ENCODE results near the gene SHROOM3. TPM values are rescaled to one million over a fixed set of nuclear protein-coding genes. Genes with fewer than 3 reads are reported as not detected.

SHROOM3 gene
- polyA plus RNA-seq, 2 of the 4 experiments (the other 2 are of a cell fraction), result 2.8 to 5.1 TPM

DNA sequence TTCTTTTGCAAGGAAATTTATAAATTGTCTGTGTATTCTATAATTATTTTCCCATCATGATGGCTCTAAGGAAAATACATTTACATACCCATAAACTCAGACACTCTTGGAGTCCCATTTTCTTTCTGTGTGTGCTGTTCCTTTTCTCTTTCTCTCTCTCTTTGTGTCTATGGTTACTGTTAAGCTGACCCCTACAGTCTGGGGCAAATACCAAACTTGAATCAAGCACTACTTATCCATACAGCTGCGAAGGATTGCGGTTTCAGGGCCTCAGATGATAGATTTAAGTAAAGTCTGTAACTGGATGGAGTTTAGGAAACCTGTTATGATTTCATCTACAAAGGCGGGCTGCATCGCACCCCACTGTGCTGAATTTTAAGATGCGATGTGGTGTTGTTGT, 150.2 kb downstream of the SHROOM3 start (continued):
- TF ChIP-seq CTCF (IDR thresholded peaks at IDR 0.05) (no peak), JUN (IDR thresholded peaks at IDR 0.05) (no peak)

DNA sequence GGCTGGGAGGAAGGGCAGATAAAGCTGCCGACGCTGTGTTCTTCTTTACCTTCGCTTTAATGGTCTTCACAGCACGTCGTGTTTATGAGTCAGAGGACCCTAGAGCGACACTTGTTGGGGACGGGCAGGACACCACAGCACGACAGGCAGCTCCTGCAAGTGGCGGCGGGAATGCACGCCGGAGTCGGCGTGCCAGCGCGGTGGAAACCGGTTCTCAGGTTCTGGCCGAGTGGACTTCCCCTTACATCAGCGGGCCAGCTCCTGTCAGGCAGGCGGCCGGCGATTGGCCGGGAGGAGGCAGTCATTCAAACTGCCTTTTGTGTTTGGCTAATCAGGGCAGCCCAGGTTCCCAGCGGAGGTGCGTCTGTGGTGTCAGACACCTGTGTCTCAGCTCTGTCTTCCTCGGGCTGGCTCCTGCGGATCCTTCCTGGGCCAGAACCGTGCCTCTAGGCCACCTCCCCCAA, 150.9 kb downstream of the SHROOM3 start:
- FAIRE-seq (no peak), DNase-seq (ENCODE audit: low read depth in 1 of 2, low spot score in 1 of 2) (peak; percentile 65 to 71)

More for the DNA sequence above, 150.9 kb downstream of the SHROOM3 start:
- ChIA-PET POLR2A (no interaction called here), CTCF (interaction anchor here (0.6 to 1.7 kb wide), 10 partner anchors 9 to 568 kb away, joined by 3 to 5 read pairs (median 4); no protein-coding TSS in a partner anchor)
- Histone ChIP-seq H3K4me3 (peak overlapping the region; percentile 44), H3K4me1 (peaks cover 22% of the 10 kb centered on the region), H3K9me3 (no peaks in the 10 kb centered on the region), H3K27ac (peak overlapping the region; percentile 53 to 76; a peak in 5 of 6 replicates), H3K4me2 (peak overlapping the region; percentile 84)
- no peak for TF ChIP-seq MAZ (IDR thresholded peaks at IDR 0.05; ENCODE audit: borderline replicate concordance, low read depth, low read length)
- no peak for TF ChIP-seq ZNF302 (CRISPR knock-in tag; IDR thresholded peaks at IDR 0.05)
- no peak for TF ChIP-seq ZC3H11A (IDR thresholded peaks at IDR 0.05)
- TF ChIP-seq EHF (CRISPR knock-in tag; IDR thresholded peaks at IDR 0.05), result no peak
- TF ChIP-seq, protein P1, sequence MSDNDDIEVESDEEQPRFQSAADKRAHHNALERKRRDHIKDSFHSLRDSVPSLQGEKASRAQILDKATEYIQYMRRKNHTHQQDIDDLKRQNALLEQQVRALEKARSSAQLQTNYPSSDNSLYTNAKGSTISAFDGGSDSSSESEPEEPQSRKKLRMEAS (IDR thresholded peaks at IDR 0.05), result peak; percentile 29; the same call in 1 of the 2 replicates
- TF ChIP-seq CTCF (IDR thresholded peaks at IDR 0.05), result no peak
- TF ChIP-seq POLR2AphosphoS2 (conservative IDR thresholded peaks at IDR 0.05; ENCODE audit: low read length), result no peak
- TF ChIP-seq, protein P2, sequence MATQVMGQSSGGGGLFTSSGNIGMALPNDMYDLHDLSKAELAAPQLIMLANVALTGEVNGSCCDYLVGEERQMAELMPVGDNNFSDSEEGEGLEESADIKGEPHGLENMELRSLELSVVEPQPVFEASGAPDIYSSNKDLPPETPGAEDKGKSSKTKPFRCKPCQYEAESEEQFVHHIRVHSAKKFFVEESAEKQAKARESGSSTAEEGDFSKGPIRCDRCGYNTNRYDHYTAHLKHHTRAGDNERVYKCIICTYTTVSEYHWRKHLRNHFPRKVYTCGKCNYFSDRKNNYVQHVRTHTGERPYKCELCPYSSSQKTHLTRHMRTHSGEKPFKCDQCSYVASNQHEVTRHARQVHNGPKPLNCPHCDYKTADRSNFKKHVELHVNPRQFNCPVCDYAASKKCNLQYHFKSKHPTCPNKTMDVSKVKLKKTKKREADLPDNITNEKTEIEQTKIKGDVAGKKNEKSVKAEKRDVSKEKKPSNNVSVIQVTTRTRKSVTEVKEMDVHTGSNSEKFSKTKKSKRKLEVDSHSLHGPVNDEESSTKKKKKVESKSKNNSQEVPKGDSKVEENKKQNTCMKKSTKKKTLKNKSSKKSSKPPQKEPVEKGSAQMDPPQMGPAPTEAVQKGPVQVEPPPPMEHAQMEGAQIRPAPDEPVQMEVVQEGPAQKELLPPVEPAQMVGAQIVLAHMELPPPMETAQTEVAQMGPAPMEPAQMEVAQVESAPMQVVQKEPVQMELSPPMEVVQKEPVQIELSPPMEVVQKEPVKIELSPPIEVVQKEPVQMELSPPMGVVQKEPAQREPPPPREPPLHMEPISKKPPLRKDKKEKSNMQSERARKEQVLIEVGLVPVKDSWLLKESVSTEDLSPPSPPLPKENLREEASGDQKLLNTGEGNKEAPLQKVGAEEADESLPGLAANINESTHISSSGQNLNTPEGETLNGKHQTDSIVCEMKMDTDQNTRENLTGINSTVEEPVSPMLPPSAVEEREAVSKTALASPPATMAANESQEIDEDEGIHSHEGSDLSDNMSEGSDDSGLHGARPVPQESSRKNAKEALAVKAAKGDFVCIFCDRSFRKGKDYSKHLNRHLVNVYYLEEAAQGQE (IDR thresholded peaks at IDR 0.05), result no peak
- TF ChIP-seq KDM1A (IDR thresholded peaks at IDR 0.05; ENCODE audit: low read depth), result no peak
- TF ChIP-seq CBX8 (IDR thresholded peaks at IDR 0.05), result no peak
- no peak for TF ChIP-seq BHLHE40 (IDR thresholded peaks at IDR 0.05; ENCODE audit: low read depth, low read length)
- TF ChIP-seq RFX5 (IDR thresholded peaks at IDR 0.05), result no peak
- TF ChIP-seq TP53 (CRISPR knock-in tag; IDR thresholded peaks at IDR 0.05), result no peak
- peak; percentile 22; the same call in 1 of the 3 replicates for TF ChIP-seq SMC3 (IDR thresholded peaks at IDR 0.05)
- TF ChIP-seq SREBF2 (IDR thresholded peaks at IDR 0.05), result no peak
- no peak for TF ChIP-seq POLR2A (IDR thresholded peaks at IDR 0.05; ENCODE audit: low read length)
- no peak for TF ChIP-seq ESRRA (IDR thresholded peaks at IDR 0.05; ENCODE audit: borderline replicate concordance, low read length)
- TF ChIP-seq, protein P3, sequence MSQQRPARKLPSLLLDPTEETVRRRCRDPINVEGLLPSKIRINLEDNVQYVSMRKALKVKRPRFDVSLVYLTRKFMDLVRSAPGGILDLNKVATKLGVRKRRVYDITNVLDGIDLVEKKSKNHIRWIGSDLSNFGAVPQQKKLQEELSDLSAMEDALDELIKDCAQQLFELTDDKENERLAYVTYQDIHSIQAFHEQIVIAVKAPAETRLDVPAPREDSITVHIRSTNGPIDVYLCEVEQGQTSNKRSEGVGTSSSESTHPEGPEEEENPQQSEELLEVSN (IDR thresholded peaks at IDR 0.05; ENCODE audit: borderline replicate concordance, low read depth), result peak; percentile 41; the same call in 1 of the 2 replicates
- TF ChIP-seq GATA3 (IDR thresholded peaks at IDR 0.05; ENCODE audit: borderline replicate concordance), result no peak
- peak in 1 of 2 experiments; percentile 23; a peak in 1 of 5 replicates for TF ChIP-seq RAD21 (conservative IDR thresholded peaks at IDR 0.05 in 1 of 2, IDR thresholded peaks at IDR 0.05 in 1 of 2)
- TF ChIP-seq HOXB13 (CRISPR knock-in tag; IDR thresholded peaks at IDR 0.05; ENCODE audit: low read depth), result no peak
- no peak for TF ChIP-seq PHF8 (IDR thresholded peaks at IDR 0.05; ENCODE audit: borderline replicate concordance, low read depth)
- TF ChIP-seq, protein P4, sequence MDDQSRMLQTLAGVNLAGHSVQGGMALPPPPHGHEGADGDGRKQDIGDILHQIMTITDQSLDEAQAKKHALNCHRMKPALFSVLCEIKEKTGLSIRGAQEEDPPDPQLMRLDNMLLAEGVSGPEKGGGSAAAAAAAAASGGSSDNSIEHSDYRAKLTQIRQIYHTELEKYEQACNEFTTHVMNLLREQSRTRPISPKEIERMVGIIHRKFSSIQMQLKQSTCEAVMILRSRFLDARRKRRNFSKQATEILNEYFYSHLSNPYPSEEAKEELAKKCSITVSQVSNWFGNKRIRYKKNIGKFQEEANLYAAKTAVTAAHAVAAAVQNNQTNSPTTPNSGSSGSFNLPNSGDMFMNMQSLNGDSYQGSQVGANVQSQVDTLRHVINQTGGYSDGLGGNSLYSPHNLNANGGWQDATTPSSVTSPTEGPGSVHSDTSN (IDR thresholded peaks at IDR 0.05), result no peak
- no peak for TF ChIP-seq MAFK (IDR thresholded peaks at IDR 0.05; ENCODE audit: partially characterized antibody)
- no peak for TF ChIP-seq HES2 (IDR thresholded peaks at IDR 0.05)
- TF ChIP-seq EHMT2 (IDR thresholded peaks at IDR 0.05; ENCODE audit: low read depth), result no peak
- TF ChIP-seq CHD4 (IDR thresholded peaks at IDR 0.05; ENCODE audit: borderline replicate concordance), result no peak
- no peak for TF ChIP-seq CBX2 (IDR thresholded peaks at IDR 0.05; ENCODE audit: borderline replicate concordance, low read depth)
- WGBS (ENCODE audit: missing lambda C conversion rate), result under 1% methylated on average over 10 of the region's 28 CpGs
- ATAC-seq, result peak; percentile 92
